DND-41 (cell line): ENCODE results near the gene WFS1.

ENCODE experiments used
- ATAC-seq: fragments of 200-7000 bp; cut with Tn5 transposase; 3 replicates; pipeline ENCODE4 v1.9.1; 2021; ENCODE audit warnings: low read depth; ENCODE audit not compliant: insufficient read depth
- DNase-seq: peaks from one replicate; pipeline ENCODE4 v3.0.0-alpha.2; 2020
- H2AFZ ChIP-seq: 2 replicates; pipeline ENCODE4 v1.6.0; 2012; ENCODE audit warnings: low read depth, low read length
- H3K27ac ChIP-seq: 2 replicates; pipeline ENCODE4 v1.5.1; 2012; ENCODE audit warnings: low read length, inconsistent platforms
- H3K27me3 ChIP-seq: fragments of 200-600 bp; sonication (generic); 2 replicates; pipeline ENCODE4 v1.6.0; 2012; ENCODE audit warnings: low read length, mild to moderate bottlenecking, inconsistent platforms; ENCODE audit not compliant: insufficient read depth, poor library complexity
- H3K36me3 ChIP-seq: 2 replicates; pipeline ENCODE4 v1.5.1; 2012; ENCODE audit warnings: low read length, inconsistent platforms; ENCODE audit not compliant: insufficient read depth
- H3K4me1 ChIP-seq: 2 replicates; pipeline ENCODE4 v1.5.1; 2012; ENCODE audit warnings: mild to moderate bottlenecking, low read length; ENCODE audit not compliant: insufficient read depth
- H3K4me2 ChIP-seq: 2 replicates; pipeline ENCODE4 v1.6.0; 2012; ENCODE audit warnings: mild to moderate bottlenecking, moderate library complexity, low read length, inconsistent platforms; ENCODE audit not compliant: insufficient read depth
- H3K4me3 ChIP-seq, 2 experiments: fragments of 200-600 bp in 1 of 2; shearing (Covaris generic) in 1 of 2; 2 replicates each; pipeline ENCODE4 v1.5.1; 2012 to 2016; ENCODE audit warnings: inconsistent platforms in 2 of 2, low read length in 2 of 2, mild to moderate bottlenecking in 2 of 2, low read depth in 1 of 2, moderate library complexity in 1 of 2
- H3K79me2 ChIP-seq: 2 replicates; pipeline ENCODE4 v1.6.0; 2012; ENCODE audit warnings: low read length, inconsistent platforms; ENCODE audit not compliant: insufficient read depth
- H3K9ac ChIP-seq: 2 replicates; pipeline ENCODE4 v1.6.0; 2012; ENCODE audit warnings: low read depth, mild to moderate bottlenecking, inconsistent platforms, low read length, moderate library complexity
- H3K9me3 ChIP-seq: 2 replicates; pipeline ENCODE4 v1.5.1; 2012; ENCODE audit warnings: low read length, moderate library complexity, mild to moderate bottlenecking, inconsistent platforms; ENCODE audit not compliant: insufficient read depth, severe bottlenecking
- H4K20me1 ChIP-seq: 2 replicates; pipeline ENCODE4 v1.6.0; 2012; ENCODE audit warnings: low read length; ENCODE audit not compliant: insufficient read depth
- EZH2 ChIP-seq: IDR thresholded peaks from 3 replicates; pipeline ENCODE4 v1.6.1; 2012; ENCODE audit warnings: borderline replicate concordance, low read depth, mild to moderate bottlenecking, moderate library complexity, low read length, inconsistent platforms; ENCODE audit not compliant: severe bottlenecking
- TF ChIP-seq, protein P1 (sequence below): IDR thresholded peaks from 2 replicates; pipeline ENCODE4 v1.5.1; 2012; ENCODE audit warnings: borderline replicate concordance, low read length, moderate library complexity, mild to moderate bottlenecking; ENCODE audit not compliant: poor library complexity, severe bottlenecking; ENCODE audit errors: extremely low read depth

WFS1 gene

GRCh38 chr4:6269616-6270511 lies at the start of gene WFS1:
TSS of gene WFS1 (plus strand) at chr4:6269850. CDS start at chr4:6277456, 7,606 bp downstream.
- no peak for ATAC-seq
- H3K9ac ChIP-seq: no peak within 1 kb of the TSS
- no peak within 1 kb of the TSS for H3K27ac ChIP-seq

GRCh38 chr4:6221301-6221850 lies 48.3 kb upstream of the WFS1 start:
- no peak overlapping the region for H3K4me2 ChIP-seq
- no peaks in the 10 kb centered on the region for H3K4me1 ChIP-seq
- no peaks in the 10 kb centered on the region for H3K79me2 ChIP-seq
- no peak overlapping the region for H2AFZ ChIP-seq
- H3K4me3 ChIP-seq: no peak overlapping the region
- H3K36me3 ChIP-seq: no peaks in the 10 kb centered on the region
- H3K27ac ChIP-seq: no peak overlapping the region
- ATAC-seq: no peak
- no peaks in the 10 kb centered on the region for H3K27me3 ChIP-seq
- no peaks in the 10 kb centered on the region for H3K9me3 ChIP-seq
- no peak for DNase-seq
- H3K9ac ChIP-seq: no peak overlapping the region
- peaks cover 9% of the 10 kb centered on the region; the same call in 1 of the 2 replicates for H4K20me1 ChIP-seq
- no peak for TF ChIP-seq EZH2
- TF ChIP-seq, protein P1, sequence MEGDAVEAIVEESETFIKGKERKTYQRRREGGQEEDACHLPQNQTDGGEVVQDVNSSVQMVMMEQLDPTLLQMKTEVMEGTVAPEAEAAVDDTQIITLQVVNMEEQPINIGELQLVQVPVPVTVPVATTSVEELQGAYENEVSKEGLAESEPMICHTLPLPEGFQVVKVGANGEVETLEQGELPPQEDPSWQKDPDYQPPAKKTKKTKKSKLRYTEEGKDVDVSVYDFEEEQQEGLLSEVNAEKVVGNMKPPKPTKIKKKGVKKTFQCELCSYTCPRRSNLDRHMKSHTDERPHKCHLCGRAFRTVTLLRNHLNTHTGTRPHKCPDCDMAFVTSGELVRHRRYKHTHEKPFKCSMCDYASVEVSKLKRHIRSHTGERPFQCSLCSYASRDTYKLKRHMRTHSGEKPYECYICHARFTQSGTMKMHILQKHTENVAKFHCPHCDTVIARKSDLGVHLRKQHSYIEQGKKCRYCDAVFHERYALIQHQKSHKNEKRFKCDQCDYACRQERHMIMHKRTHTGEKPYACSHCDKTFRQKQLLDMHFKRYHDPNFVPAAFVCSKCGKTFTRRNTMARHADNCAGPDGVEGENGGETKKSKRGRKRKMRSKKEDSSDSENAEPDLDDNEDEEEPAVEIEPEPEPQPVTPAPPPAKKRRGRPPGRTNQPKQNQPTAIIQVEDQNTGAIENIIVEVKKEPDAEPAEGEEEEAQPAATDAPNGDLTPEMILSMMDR: no peak

More at GRCh38 chr4:6269616-6270511, at the start of gene WFS1:
- H4K20me1 ChIP-seq: no peaks in the 10 kb centered on the region
- no peak for DNase-seq
- H3K36me3 ChIP-seq: no peaks in the 10 kb centered on the region
- no peak within 1 kb of the TSS for H3K4me3 ChIP-seq
- no peak within 1 kb of the TSS for H2AFZ ChIP-seq
- no peaks in the 10 kb centered on the region for H3K79me2 ChIP-seq
- H3K27me3 ChIP-seq: no peaks in the 10 kb centered on the region
- no peaks in the 10 kb centered on the region for H3K9me3 ChIP-seq
- no peaks in the 10 kb centered on the region for H3K4me1 ChIP-seq
- TF ChIP-seq EZH2: no peak
- TF ChIP-seq, protein P1: no peak
- H3K4me2 ChIP-seq: no peak within 1 kb of the TSS

DNA sequence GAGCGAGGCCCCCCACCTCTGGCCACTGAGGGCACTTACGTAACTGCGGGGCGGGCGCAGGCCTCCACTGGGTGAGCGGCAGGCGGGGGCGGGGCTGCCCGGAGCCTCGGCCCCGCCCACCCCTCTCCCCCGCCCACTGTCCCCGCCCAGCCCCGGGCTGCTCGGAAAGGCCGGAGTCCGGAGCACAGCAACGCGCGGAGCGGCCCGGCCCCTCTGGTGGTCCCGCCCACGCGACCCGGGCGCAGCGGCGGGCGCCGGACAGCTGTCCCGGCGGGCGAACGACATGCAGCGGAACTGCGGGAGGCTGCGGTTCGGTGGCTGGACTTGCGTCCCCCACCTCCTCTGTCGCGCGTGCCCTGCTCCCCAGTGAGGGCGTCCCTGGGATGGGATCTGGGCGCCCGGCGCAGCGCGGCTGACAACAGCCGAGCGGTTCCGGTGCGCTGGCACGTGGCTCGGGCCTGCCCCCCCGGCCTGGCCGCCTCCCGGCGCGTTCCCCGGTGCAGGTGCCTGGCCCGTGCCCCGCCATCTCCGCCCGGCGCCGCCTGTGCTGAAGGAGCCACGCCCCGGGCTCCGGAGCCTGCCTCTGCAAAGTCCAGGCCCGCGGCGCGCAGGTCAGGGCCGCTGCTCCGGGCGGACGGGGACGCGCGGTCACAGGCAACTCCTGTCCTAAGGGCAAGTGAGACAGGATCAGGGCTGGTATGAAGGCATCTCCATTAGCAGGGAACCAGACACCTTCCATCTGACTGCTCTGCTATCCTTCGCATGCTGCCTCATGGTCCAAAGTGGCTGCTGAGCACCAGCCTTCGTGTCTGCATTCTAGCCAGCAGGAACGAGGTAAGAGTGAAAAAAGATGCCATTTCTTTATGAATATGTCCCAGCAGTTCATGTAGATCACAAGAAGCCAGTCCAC lies 47.5 kb upstream of the WFS1 start:
- DNase-seq (no peak), ATAC-seq (no peak)
- Histone ChIP-seq H3K4me2 (no peak overlapping the region), H3K36me3 (no peaks in the 10 kb centered on the region), H3K4me1 (no peaks in the 10 kb centered on the region), H2AFZ (no peak overlapping the region), H3K79me2 (no peaks in the 10 kb centered on the region), H3K9ac (no peak overlapping the region), H4K20me1 (peaks cover 13% of the 10 kb centered on the region; the same call in 1 of the 2 replicates), H3K27me3 (no peaks in the 10 kb centered on the region), H3K27ac (no peak overlapping the region), H3K9me3 (no peaks in the 10 kb centered on the region), H3K4me3 (no peak overlapping the region)
- TF ChIP-seq, protein P1: no peak
- TF ChIP-seq EZH2: no peak
